Measurements from ENCODE around the gene LHX4. TPM values are rescaled to one million over a fixed set of nuclear protein-coding genes. Genes with fewer than 3 reads are reported as not detected.

Gene LHX4
- total and polyA plus RNA-seq, 2 of the 8 experiments (the other 6 are each of a cell fraction or from before 2014, with no cell fraction given): 0.85 to 4.9 TPM

DNA sequence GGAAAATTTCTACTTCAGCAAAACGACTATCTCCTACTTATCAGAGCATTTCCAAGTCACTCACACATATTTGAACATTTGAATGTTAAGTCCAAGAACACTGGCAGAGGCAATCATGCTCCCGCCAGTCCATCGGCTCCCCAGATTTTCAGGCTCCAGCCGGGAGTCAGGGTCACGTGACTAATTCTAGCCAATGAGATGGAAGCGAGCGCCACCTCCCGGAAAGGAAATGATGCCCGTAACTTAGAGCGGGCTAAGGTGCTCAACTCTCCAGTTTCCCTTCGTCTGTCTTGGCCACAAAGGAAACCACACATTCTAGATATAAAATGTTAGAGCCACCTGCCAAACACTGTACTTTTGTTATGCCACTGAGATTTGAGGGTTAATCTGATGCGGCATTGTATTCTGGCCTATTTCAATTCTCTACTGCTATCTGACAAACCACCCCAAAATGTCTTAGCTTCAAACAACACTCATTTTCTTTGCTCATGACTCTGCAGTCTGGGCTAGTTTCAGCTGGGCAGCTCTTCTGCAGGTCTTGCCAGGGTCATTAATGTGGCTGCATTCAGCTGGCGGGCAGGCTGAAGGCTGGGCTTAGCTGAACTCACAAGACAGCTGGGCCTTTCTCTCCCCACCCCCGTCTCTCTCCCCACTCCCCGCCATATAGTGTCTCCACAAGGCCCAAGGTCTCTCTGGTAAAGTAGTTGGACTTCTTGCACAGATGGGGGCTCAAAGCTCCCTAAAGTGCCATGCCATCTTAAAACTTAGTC, 16.5 kb upstream of the LHX4 start (continued):
- TF ChIP-seq RFX5 (IDR thresholded peaks at IDR 0.05; ENCODE audit: borderline replicate concordance, low read depth, low read length) (no peak), TEAD4 (IDR thresholded peaks at IDR 0.05; ENCODE audit: low read depth, low read length) (no peak), TCF12 (IDR thresholded peaks at IDR 0.05; ENCODE audit: low read depth, low read length) (no peak), CHD2 (IDR thresholded peaks at IDR 0.05; ENCODE audit: low read length) (no peak), KDM1A (IDR thresholded peaks at IDR 0.05; ENCODE audit: borderline replicate concordance, low read length) (no peak), SRF (IDR thresholded peaks at IDR 0.05; ENCODE audit: low read depth, low read length) (no peak), CTBP2 (IDR thresholded peaks at IDR 0.05; ENCODE audit: borderline replicate concordance, insufficient read depth, insufficient read length, low read length) (no peak), CBX8 (IDR thresholded peaks at IDR 0.05; ENCODE audit: borderline replicate concordance, low read depth, low read length) (no peak), CTCF (IDR thresholded peaks at IDR 0.05; ENCODE audit: control extremely low read depth in 1 of 3, insufficient read depth in 1 of 3, low read depth in 1 of 3, low read length in 3 of 3) (peak in 1 of 3 experiments; percentile 12; a peak in 1 of 4 replicates), EZH2 (IDR thresholded peaks at IDR 0.05; ENCODE audit: low read depth, low read length, severe bottlenecking) (no peak), CHD1 (IDR thresholded peaks at IDR 0.05; ENCODE audit: low read depth, low read length) (no peak), E2F6 (IDR thresholded peaks at IDR 0.05) (0 out of 2 replicates have a peak, but pooled peaks have one; percentile 10), USF2 (IDR thresholded peaks at IDR 0.05; ENCODE audit: low read length) (peak; percentile 79), POU5F1 (IDR thresholded peaks at IDR 0.05; ENCODE audit: low read depth, low read length) (no peak), YY1 (IDR thresholded peaks at IDR 0.05; ENCODE audit: low read depth, low read length) (no peak)

Data from H1 (cell line).